ENCODE measurements around the gene WIZ. TPM values are rescaled to one million over a fixed set of nuclear protein-coding genes. Genes with fewer than 3 reads are reported as not detected.

The WIZ gene
- total RNA-seq, 4 donors from 2014 or later, result 39.1 to 44.9 (median 41.0) TPM

DNA sequence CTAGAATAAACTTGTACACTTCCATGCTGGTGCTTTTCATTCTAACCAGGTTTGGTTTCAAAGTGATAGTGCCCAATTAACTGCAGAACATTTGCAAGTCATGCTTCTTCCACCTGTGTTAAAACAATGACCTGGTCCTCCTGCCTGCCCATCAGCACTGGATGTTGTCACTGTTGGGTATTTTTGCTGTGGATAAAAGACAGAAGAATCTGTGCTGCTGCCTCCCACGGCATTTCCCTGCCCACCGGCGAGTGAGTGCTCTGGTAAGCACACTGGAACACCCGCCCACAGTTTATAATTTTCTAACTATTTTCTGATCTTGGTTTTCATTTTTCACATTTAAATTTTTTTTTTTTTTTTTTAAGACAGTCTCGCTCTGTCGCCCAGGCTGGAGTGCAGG is 67.9 kb downstream of the WIZ start:
- no peak for DNase-seq (ENCODE audit: low spot score in 2 of 2)
- peaks cover 29% of the 10 kb centered on the region for H3K4me1 ChIP-seq
- 84% methylated on average over 6 of the region's 6 CpGs for whole genome bisulfite sequencing
- H3K9me3 ChIP-seq, result no peaks in the 10 kb centered on the region
- TF ChIP-seq POLR2A (IDR thresholded peaks at IDR 0.05) (no peak), EP300 (IDR thresholded peaks at IDR 0.05) (no peak), POLR2AphosphoS5 (IDR thresholded peaks at IDR 0.05) (no peak)
- TF ChIP-seq, protein P1, sequence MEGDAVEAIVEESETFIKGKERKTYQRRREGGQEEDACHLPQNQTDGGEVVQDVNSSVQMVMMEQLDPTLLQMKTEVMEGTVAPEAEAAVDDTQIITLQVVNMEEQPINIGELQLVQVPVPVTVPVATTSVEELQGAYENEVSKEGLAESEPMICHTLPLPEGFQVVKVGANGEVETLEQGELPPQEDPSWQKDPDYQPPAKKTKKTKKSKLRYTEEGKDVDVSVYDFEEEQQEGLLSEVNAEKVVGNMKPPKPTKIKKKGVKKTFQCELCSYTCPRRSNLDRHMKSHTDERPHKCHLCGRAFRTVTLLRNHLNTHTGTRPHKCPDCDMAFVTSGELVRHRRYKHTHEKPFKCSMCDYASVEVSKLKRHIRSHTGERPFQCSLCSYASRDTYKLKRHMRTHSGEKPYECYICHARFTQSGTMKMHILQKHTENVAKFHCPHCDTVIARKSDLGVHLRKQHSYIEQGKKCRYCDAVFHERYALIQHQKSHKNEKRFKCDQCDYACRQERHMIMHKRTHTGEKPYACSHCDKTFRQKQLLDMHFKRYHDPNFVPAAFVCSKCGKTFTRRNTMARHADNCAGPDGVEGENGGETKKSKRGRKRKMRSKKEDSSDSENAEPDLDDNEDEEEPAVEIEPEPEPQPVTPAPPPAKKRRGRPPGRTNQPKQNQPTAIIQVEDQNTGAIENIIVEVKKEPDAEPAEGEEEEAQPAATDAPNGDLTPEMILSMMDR (IDR thresholded peaks at IDR 0.05), result no peak
- peaks cover 3% of the 10 kb centered on the region for H3K36me3 ChIP-seq
- no peaks in the 10 kb centered on the region for H3K27me3 ChIP-seq
- H3K4me3 ChIP-seq, result no peak overlapping the region
- no peak overlapping the region for H3K27ac ChIP-seq

- H3K4me3 ChIP-seq, result no peak overlapping the region
- peaks cover 33% of the 10 kb centered on the region for H3K4me1 ChIP-seq
- no peak overlapping the region for H3K27ac ChIP-seq
- DNase-seq (ENCODE audit: low spot score in 2 of 2), result no peak
- H3K9me3 ChIP-seq, result no peaks in the 10 kb centered on the region
- H3K36me3 ChIP-seq, result peaks cover 3% of the 10 kb centered on the region
- WGBS, result 70% methylated on average over 2 of the region's 2 CpGs
- no peaks in the 10 kb centered on the region for H3K27me3 ChIP-seq
- no peak for TF ChIP-seq POLR2AphosphoS5 (IDR thresholded peaks at IDR 0.05)
- TF ChIP-seq, protein P1 (IDR thresholded peaks at IDR 0.05), result no peak
- TF ChIP-seq POLR2A (IDR thresholded peaks at IDR 0.05), result no peak
- no peak for TF ChIP-seq EP300 (IDR thresholded peaks at IDR 0.05)
Measured at GRCh38 chr19:15381429-15381828, 68.3 kb downstream of the WIZ start.

DNA sequence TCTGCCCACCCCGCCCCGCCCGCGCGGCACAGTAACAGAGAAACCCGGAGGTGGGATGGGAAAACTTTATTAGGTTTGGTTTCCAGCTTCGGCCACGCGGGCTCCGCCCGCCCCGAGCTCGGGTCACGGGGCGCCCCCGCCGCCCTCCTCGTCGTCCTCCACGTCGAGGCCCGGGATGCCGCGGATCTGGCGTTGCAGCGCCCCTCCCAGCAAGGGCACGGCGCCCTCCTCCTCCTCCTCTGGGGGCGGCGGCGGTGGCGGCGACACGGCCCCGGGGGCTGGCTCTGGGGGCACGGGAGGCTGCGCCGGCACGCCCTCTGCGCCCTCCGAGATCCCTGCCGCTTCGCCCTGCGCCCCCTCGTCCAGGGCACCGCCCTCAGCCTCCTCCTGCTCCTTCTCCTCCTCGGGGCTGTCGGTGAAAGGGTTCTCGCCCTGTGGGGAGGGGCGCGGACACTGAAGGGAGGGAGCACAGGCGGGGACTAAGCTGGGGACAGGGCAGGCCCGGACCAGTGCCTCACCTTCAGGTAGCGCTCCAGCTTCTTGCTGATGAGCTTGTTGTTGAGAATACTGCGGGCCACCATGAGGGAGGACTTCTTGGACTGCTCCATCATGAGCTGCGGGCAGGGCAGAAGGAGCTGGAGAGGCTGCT is 69.6 kb downstream of the WIZ start:
- Histone ChIP-seq H3K4me3 (peak overlapping the region; percentile 65), H3K36me3 (no peaks in the 10 kb centered on the region), H3K4me1 (peaks cover 45% of the 10 kb centered on the region), H3K27me3 (no peaks in the 10 kb centered on the region), H3K27ac (peak overlapping the region; percentile 92), H3K9me3 (no peaks in the 10 kb centered on the region)
- 0% methylated on average over 10 of the region's 56 CpGs for WGBS
- TF ChIP-seq, protein P1 (IDR thresholded peaks at IDR 0.05), result no peak
- DNase-seq (ENCODE audit: low spot score in 2 of 2), result no peak

DNA sequence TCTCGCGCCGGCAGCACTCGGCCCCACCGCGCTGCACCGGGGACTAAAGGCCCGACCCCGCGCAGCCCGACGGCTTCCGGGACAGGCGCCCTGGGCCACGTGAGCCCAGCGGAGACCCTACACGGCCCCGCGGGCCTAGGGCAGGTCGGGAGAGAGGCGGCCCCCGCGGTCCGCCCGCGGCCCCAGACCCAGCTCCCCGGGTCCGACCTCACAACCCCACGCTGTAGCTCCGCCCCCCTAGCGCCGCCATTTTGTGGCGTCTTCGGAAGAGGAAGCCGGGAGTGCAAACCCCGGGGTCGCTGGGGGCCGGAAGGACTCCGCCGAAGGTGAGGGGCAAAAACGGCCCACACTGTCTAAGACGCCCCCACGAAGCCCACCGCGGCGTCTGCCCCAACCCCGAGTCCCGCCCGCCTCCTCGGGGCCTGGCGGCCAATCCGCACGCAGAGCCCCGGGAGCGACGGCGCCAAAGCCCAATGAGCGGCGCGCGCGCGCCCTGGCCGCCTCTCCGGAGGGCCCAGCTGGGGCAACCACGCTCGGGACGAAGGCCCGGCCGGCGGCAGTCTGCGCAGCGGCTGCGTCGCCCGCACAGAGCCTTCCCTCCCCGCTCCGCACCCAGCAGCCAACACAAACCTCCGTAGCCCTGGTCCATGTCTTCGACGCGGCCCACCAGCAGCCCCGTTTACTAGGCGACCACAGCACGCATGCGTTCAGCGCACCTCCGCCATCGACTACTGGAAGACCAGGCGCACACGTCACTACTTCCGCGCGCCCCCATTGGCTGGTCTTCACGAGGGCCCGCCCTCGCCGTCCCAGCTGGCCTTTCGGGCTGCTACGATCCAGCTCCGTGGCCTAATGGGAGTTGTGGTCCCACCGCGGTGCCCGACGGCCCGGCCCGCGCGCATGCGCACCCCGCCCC is 70.4 kb downstream of the WIZ start, which contains the start of gene AKAP8:
Gene AKAP8 (minus strand): TSS at position 705 of the 916 bp plus-strand sequence. CDS start 56 bp downstream, at position 649.
- H3K9me3 ChIP-seq, result no peaks in the 10 kb centered on the region
- H3K4me3 ChIP-seq, result peak within 1 kb of the TSS; percentile 65
- no peaks in the 10 kb centered on the region for H3K27me3 ChIP-seq
- TF ChIP-seq POLR2AphosphoS5 (IDR thresholded peaks at IDR 0.05), result peak; percentile 16 to 96 (median 91)
- TF ChIP-seq, protein P1 (IDR thresholded peaks at IDR 0.05), result no peak
- peak; percentile 73 to 81 for TF ChIP-seq POLR2A (IDR thresholded peaks at IDR 0.05)
- peaks cover 6% of the 10 kb centered on the region for H3K36me3 ChIP-seq
- WGBS, result under 1% methylated on average over 26 of the region's 111 CpGs
- H3K27ac ChIP-seq, result peak within 1 kb of the TSS; percentile 92
- peaks cover 53% of the 10 kb centered on the region for H3K4me1 ChIP-seq
- peak; percentile 98 to 99 for DNase-seq (ENCODE audit: low spot score in 2 of 2)

DNA sequence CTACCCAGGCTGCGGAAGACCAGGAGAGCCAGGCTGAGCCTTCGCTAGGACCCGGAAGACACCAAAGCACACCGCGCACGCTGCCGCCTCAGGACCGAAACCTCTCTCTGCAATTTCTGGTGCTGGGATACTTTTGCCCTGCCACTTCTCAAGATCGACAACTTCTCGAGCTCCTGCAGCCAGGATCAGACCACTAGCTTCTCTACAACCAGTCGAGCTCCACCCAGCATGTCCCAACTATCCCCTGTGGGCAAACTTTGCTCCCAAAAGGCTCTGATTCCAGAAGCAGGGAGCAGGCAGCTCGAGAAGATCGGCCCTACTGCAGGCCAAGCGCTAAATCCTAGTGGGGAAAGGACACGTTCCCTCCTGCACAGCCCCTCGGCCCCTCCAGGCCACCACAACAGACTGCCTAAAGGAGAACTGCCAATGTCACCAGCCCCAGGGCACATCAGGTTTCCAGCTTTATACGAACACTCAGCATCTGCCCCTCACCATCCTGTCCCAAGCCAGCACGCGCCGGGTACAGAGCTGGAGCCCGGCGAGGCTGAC is 71.1 kb downstream of the WIZ start:
- Histone ChIP-seq H3K36me3 (peaks cover 12% of the 10 kb centered on the region), H3K4me1 (peaks cover 61% of the 10 kb centered on the region), H3K9me3 (no peaks in the 10 kb centered on the region), H3K27me3 (no peaks in the 10 kb centered on the region), H3K4me3 (peak overlapping the region; percentile 65), H3K27ac (peak overlapping the region; percentile 92)
- DNase-seq (ENCODE audit: low spot score in 2 of 2), result peak in 1 of 2 donors; percentile 74
- TF ChIP-seq POLR2A (IDR thresholded peaks at IDR 0.05) (no peak), EP300 (IDR thresholded peaks at IDR 0.05) (no peak), POLR2AphosphoS5 (IDR thresholded peaks at IDR 0.05) (no peak)
- TF ChIP-seq, protein P1 (IDR thresholded peaks at IDR 0.05), result no peak
- WGBS, result 0% methylated on average over 21 of the region's 22 CpGs

Data from suprapubic skin (tissue), 4 donors.